ENCODE measurements around the gene CBFA2T2. TPM values are rescaled to one million over a fixed set of nuclear protein-coding genes. Genes with fewer than 3 reads are reported as not detected.

The CBFA2T2 gene
- total and polyA plus RNA-seq, 10 of the 15 experiments (the other 5 are each of a cell fraction or from before 2014, with no cell fraction given), result 0.61 to 8.6 (median 5.5) TPM

- BruUV-seq (replicated peaks), result no TSS peak
- Histone ChIP-seq H3K79me2 (ENCODE audit: control insufficient read depth, insufficient read depth, low read length) (no peaks in the 10 kb centered on the region), H3K4me3 (no peak overlapping the region), H3K9ac (ENCODE audit: control insufficient read depth, insufficient read depth, low read length) (no peak overlapping the region), H3K4me1 (ENCODE audit: control insufficient read depth, insufficient read depth, low read length) (no peaks in the 10 kb centered on the region), H3K36me3 (ENCODE audit: control insufficient read depth in 2 of 2, insufficient read depth in 2 of 2, low read length in 1 of 2) (no peaks in the 10 kb centered on the region), H3K27me3 (replicated peaks in 1 of 2; ENCODE audit: control insufficient read depth in 2 of 2, insufficient read depth in 2 of 2, low read length in 1 of 2) (no peaks in the 10 kb centered on the region), H3K27ac (ENCODE audit: control insufficient read depth, insufficient read depth) (no peak overlapping the region), H2AFZ (ENCODE audit: control insufficient read depth, low read depth, low read length) (no peak overlapping the region), H4K20me1 (ENCODE audit: control insufficient read depth, insufficient read depth) (no peaks in the 10 kb centered on the region), H3K9me3 (replicated peaks; ENCODE audit: control insufficient read depth, insufficient read depth, low read length) (no peaks in the 10 kb centered on the region), H3K4me2 (ENCODE audit: control insufficient read depth, insufficient read depth) (no peak overlapping the region)
- intact Hi-C loops (cut with micrococcal nuclease; ENCODE audit: unreplicated experiment) (no loop called here), in situ Hi-C loops (cut with MboI) (no loop called here)
- ATAC-seq, result no peak
- POLR2A ChIA-PET, result interaction anchor here (0.6 kb wide), 1 partner anchor 8 kb away, joined by 3 read pairs; no protein-coding TSS in a partner anchor
- no peak for TF ChIP-seq NFXL1 (IDR thresholded peaks at IDR 0.05; ENCODE audit: borderline replicate concordance)
- TF ChIP-seq POLR2AphosphoS2 (IDR thresholded peaks at IDR 0.05; ENCODE audit: low read depth, low read length), result no peak
- TF ChIP-seq MXI1 (IDR thresholded peaks at IDR 0.05; ENCODE audit: low read depth, low read length), result no peak
- no peak for TF ChIP-seq DPF2 (IDR thresholded peaks at IDR 0.05)
- TF ChIP-seq SIX5 (IDR thresholded peaks at IDR 0.05; ENCODE audit: low read depth, low read length, severe bottlenecking), result no peak
- TF ChIP-seq EGR1 (IDR thresholded peaks at IDR 0.05; ENCODE audit: borderline replicate concordance in 1 of 2, low read depth in 2 of 2, low read length in 2 of 2), result no peak
- no peak for TF ChIP-seq ATF2 (IDR thresholded peaks at IDR 0.05; ENCODE audit: low read length)
- TF ChIP-seq IRF4 (IDR thresholded peaks at IDR 0.05; ENCODE audit: low read depth, low read length), result no peak
- no peak for TF ChIP-seq ZNF207 (IDR thresholded peaks at IDR 0.05; ENCODE audit: borderline replicate concordance)
- no peak for TF ChIP-seq FOXK2 (IDR thresholded peaks at IDR 0.05)
- no peak for TF ChIP-seq CUX1 (IDR thresholded peaks at IDR 0.05; ENCODE audit: insufficient replicate concordance, low read depth, low read length)
- TF ChIP-seq YBX1 (IDR thresholded peaks at IDR 0.05), result no peak
- TF ChIP-seq ZBTB33 (IDR thresholded peaks at IDR 0.05), result no peak
- no peak for TF ChIP-seq NBN (IDR thresholded peaks at IDR 0.05)
- no peak for FAIRE-seq
- RAD21 ChIA-PET (ENCODE audit: unreplicated experiment), result interaction anchor here (0.8 kb wide), 1 partner anchor 122 kb away, joined by 4 read pairs; no protein-coding TSS in a partner anchor
- CTCF ChIA-PET, result interaction anchor here (0.7 to 1.1 kb wide), 3 partner anchors 27 to 122 kb away, joined by 3 to 4 read pairs (median 4); partner anchors contain the start of gene CBFA2T2
- DNase-seq (ENCODE audit: low read depth, low spot score), result no peak
- SMC1A ChIA-PET (ENCODE audit: uncharacterized antibody, unreplicated experiment), result interaction anchor here (1.0 to 1.5 kb wide), 4 partner anchors 8 to 32 kb away, joined by 3 read pairs; no protein-coding TSS in a partner anchor
Measured at GRCh38 chr20:33545763-33546162, 55.9 kb downstream of the CBFA2T2 start.
